Measurements from ENCODE around the gene IGFLR1.

IGFLR1 gene

DNA sequence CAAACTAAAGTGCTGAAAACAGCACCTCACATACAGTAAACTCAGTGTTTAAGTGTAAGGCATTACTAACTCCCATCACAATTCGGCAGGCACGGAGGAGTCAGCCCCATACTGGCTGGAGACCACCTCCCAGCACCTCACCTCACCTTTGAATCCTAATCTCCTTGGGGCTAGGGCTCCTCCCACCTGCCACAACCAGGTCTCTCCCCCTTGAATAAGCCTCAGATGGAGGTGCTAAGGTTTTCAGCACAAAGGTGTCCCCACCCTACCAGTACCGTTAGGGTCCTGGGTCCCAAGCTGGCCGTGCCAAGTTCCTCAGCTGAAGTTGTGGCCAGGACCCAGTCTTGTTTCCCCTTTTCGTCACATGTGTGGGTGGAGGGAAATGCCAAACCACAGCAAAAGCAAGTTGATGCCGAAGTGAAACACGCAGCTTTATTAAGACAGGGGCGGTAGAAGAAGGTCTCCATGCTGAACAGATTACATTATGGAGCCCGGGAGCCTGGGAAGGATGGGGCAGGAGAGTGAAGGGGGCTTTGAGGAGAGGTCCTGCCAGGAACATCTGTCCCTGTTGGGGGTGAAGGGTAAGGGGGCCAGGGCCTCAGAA is at the start of gene IGFLR1:
TSS of gene IGFLR1 (minus strand) at position 332 of the 604 bp plus-strand sequence. CDS start 1,272 bp downstream, outside the sequence.
- peak; percentile 83 to 84 for DNase-seq

DNA sequence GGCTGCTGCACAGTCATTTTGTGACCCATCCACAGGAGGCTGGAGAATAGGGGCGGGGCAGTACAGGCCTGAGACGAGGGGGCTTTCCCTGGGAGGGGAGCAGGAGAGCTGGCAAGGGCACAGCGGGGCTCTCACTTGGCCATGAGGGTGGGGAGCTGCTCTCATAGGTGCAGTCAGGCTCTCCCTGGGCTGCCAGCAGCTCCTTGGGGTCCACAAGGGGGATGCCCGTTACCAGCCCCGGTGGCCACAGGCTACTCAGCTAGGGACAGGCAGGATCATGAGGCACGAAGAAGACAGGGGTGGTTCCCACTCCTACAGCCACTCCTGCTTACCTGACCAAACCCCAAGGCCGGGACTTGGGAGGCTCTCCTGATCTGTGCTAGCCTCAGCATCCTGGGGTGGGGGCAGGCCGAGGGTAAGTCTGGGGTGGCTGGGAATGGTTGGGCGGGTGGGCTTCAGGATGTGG is 49.6 kb upstream of the IGFLR1 start:
- no peak for DNase-seq

DNA sequence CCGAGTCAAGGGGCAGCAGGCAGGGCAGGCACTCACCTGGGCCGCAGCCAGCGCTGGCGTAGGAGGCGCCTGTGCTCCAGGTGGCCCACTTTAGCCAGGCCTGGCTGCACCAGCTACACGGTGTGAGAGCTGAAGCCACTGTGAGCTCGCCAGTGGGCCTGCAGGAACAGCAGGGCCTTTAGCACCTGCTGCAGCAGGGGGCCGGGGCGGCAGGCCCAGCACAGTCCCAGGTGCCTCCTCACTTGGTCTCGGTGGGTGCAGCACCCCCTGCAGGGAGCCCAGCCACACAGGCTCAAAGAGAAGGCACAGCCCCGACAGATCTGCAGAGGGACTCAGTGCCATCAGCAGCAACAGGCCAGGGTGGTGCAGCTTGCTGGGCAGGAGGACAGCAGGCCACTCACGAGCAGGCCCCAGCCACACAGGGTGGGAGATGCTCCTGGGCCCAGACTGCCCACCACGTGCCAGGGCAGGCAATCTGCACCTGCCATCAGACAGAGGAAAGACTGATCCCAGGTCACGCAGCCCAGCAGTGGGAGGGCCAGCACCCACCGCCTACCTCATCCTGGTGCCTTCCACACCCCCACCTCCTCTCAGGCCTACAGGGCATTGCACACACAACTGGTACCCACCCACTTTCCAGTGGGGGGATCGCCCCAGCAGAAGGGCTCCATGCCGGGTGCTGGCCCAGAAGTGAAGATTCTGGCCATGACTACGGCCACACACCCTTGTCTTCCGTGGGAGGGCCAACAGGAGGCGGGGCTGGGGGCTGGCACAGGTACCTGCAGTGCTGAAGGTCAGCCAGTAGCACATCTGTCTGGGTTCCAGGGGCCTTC is 48.9 kb upstream of the IGFLR1 start:
- DNase-seq, result peak; percentile 34 to 47

DNA sequence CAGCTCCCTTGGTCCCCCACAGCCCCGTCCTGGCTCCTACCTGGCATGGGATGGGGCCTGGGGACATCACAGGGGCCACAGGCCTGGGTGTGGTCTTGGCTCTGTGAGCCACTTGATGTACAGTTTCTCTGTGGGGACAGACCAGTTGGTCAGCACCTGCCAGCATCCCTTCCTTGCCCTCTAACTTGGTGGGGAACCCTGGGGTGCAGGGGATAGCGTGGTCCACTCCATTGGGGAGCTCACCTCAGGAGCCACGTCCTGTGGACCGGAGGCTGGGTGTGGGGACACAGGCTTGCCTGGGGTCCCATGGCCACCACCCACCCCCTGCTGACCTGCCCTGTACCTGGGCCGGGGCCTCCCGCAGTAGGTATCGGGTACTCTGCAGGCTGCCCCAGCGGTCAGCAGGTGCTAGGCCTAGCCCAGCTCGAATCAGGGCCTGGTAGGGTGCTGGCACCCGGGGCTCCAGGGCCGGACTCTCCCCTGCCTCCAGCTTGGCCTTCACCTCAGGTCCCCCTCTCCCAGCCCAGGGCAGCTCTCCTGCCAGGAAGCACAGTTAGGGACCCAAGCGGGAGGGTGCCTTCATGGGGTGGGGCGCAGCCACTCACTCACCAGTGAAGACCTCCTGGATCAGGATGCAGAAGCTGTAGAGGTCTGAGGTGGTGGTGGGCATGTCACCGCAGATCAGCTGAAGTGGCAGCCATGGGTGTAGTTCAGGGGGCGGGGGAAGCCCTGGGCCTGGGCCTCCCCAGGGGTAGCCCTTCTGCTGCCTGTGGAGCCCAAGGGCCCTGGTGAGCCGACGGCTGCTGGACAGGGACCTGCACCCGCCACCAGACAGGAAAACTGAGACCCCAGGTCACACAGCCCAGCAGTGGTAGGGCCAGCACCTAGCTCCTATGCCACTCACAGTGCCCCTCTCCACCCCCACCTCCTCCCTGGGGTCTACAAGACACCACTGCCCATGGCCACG is 48.0 kb upstream of the IGFLR1 start:
- no peak for DNase-seq

- no peak for DNase-seq
These were observed 47.1 kb upstream of the IGFLR1 start for GRCh38 chr19:35789195-35789977.

DNA sequence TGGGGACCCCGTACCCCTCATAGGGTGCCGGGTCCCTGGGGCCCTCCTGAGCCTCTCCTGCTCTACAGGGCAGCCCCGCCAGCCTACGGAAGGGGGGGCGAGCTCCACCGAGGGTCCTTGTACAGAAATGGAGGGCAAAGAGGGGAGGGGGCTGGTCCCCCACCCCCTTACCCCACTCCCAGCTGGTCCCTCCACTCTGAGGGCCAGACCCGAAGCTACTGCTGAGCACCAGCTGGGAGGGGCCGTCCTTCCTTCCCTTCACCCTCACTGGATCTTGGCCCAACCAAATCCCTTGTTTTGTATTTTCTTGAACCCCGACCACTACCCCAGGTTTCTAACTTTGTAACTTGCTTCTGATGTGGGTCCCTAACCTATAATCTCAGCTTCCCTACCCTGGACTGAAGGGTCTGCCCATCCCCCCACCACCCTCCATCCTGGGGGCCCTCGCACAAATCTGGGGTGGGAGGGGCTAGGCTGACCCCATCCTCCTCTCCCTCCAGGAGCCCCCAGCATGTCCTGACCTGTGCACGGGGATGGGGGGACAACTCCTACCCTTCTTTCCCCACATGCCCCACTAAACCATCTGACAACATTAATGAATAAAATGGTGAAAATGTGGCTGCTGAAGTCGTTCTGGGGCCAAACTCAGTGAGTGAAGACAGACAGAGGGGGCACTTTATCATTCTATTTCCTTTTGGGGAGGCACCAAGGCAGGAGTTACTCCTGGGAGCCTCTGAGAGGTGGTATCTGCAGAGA is 46.1 kb upstream of the IGFLR1 start:
- DNase-seq, result no peak

DNA sequence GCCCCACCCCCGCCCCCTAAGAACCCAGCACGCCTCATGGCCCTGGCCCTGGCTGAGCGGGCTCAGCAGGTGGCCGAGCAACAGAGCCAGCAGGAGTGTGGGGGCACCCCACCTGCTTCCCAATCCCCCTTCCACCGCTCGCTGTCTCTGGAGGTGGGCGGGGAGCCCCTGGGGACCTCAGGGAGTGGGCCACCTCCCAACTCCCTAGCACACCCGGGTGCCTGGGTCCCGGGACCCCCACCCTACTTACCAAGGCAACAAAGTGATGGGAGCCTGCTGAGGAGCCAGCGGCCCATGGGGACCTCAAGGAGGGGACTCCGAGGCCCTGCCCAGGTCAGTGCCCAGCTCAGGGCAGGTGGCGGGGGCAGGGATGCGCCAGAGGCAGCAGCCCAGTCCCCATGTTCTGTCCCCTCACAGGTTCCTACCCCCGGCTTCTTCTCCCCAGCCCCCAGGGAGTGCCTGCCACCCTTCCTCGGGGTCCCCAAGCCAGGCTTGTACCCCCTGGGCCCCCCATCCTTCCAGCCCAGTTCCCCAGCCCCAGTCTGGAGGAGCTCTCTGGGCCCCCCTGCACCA is 45.1 kb upstream of the IGFLR1 start:
- no peak for DNase-seq

GRCh38 chr19:35786299-35787160 is 44.3 kb upstream of the IGFLR1 start:
- DNase-seq, result no peak

DNA sequence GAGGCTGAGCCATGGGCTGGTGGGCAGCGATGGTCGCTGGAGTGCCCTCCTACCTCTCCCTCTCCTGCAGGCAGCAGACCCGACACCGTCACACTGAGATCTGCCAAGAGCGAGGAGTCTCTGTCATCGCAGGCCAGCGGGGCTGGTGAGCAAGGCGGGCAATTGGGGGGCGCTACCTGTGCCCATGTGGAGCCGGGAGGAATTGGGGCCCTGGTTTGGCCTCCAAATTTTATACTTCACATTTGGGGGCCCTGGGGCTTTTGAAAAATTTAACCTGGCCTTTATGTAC is 43.0 kb upstream of the IGFLR1 start:
- no peak for DNase-seq

DNA sequence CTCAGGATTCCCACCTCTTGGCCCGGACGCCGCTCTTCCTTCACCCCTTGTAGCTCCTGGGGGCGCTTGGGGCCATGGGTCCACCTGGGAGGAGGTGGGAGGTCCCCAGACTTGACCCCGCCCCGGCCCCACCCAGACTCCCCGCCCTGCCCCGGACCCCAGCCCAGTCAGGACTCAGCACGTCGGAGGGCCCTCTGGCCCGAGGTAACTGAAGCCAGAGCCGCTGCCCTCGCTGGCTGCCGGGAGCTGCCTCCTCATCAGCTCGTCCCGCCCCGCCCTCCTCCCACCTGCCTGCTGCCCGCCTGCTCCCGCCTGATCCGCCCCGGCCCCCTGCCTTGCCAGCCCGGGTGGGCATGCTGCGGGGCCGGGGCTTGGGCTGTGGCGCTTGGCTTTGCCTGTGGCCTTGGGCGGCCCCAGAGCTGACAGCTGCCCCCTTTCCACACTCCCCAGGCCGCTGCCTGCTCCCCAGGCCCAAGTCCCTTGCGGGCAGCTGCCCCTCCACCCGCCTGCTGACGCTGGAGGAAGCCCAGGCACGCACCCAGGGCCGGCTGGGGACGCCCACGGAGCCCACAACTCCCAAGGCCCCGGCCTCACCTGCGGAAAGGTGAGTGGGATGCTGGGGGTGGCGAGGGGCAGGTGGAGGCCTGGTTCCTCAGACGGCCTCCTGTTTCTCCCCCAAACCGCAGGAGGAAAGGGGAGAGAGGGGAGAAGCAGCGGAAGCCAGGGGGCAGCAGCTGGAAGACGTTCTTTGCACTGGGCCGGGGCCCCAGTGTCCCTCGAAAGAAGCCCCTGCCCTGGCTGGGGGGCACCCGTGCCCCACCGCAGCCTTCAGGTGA is 42.5 kb upstream of the IGFLR1 start:
- no peak for DNase-seq

DNA sequence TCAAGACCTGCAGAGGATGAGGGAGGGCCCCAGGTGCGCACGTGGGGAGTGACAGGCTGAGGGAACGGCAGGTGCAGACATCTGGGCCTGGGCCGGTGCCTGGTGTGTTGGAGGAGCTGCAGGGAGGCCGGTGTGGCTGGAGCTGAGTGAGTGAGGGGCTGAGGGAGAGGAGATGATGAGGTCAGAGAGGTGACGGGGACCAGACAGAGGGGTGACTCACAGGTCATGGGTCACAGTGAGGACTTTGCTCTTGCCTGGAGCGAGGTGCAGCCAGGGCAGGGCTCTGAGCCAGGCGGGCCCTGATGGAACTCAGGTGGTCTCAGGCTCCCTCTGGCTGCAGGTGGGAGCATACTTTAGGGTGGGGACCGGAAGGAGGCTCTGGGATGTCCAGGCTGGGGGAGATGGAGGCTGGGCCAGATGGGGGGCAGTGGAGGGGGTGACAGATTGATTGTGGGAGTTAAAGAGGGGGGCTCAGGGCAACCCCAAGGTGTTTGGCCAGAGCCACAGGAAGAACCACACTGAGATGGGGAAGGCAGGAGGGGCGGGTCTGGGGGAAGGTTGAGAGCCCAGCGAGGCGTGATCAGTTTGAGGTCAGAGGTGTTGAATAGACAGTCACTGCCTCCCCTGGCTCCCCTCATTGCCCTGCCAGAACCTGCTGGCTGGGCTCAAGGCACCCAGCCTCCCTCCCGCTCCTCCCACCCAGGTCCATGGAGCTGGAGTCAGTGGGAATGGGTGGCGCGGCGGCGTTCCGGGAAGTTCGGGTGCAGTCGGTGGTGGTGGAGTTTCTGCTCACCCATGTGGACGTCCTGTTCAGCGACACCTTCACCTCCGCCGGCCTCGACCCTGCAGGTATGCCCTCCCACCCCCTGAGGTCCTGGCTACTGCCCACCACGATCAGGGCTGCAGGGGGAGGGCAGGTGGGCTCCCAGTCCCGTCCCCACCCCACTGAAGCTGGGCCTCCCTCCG is 41.5 kb upstream of the IGFLR1 start:
- DNase-seq, result no peak

DNA sequence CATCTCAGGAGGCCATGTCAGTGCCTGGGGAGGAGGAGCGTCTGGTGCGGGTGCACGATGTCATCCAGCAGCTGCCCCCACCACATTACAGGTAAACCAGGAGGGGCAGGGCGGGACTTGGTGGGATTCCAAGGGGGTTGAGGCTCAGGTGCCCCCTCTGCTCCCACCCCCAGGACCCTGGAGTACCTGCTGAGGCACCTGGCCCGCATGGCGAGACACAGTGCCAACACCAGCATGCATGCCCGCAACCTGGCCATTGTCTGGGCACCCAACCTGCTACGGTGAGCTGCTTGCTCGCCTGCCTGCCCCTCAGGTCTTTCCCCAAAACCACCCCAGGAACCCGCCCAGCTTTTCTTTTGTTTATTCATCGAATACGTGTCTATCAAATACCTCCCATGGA is 40.3 kb upstream of the IGFLR1 start:
- DNase-seq, result no peak

- no peak for DNase-seq
These were observed 39.4 kb upstream of the IGFLR1 start for GRCh38 chr19:35781650-35782049.

- no peak for DNase-seq
These were observed 38.5 kb upstream of the IGFLR1 start for GRCh38 chr19:35780717-35781116.

DNA sequence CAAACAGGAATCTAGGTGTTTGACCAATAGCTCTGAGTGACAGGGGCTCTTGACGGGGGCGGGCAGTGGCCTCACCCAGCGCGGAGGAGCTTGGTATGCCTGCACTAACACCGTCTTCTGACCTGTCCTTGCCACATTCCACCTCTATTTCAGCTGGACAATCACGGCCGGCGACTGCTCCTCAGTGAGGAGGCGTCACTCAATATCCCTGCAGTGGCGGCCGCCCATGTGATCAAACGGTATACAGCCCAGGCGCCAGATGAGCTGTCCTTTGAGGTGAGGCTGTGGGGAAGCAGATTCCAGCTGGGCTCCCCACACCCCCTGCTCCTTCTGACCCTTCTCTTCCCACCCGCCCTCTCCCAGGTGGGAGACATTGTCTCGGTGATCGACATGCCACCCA is 37.8 kb upstream of the IGFLR1 start:
- DNase-seq, result no peak

GRCh38 chr19:35779033-35779432 is 36.8 kb upstream of the IGFLR1 start:
- DNase-seq, result no peak

DNA sequence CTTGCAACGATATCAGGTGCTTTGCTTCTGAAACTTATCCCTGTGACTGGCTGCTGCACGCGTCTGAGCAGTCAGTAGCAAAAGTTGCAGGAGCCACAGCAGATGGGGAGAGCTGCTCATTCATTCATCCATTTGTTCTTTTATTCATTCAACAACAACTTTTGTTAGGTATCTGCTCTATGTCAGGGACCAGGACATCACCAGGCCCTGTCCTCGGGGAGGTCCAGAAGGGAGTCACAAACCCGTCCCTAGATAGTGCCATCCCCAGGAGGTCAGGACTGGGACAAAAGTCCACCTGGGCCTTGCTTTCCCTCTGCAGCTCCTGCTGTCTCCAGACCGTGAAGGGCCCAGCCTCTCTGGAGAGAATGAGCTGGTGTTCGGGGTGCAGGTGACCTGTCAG is 35.7 kb upstream of the IGFLR1 start:
- DNase-seq, result no peak
